Measurements from ENCODE around the gene PPP1R9A.

PPP1R9A gene

DNA sequence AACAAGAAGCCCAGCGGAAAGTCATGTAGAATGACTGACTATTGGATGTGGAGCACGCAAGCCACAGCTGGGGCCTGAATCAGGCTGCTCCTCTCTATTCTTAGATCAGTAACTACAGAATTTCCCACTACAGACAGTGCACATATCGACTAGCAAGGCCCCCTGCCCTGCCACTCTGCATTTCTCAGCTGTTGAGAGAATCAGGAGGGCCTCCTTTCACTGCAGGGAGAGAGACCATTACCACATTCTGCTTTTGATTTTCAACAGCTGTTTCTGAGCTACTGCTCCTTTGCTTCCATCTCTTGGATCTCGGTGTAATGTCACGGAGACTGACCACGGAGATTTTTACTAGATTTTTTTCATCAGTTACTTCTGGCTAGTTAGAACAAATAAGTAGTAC, 343.2 kb downstream of the PPP1R9A start:
- no peak overlapping the region for H3K4me3 ChIP-seq (ENCODE audit: low read depth, low read length)
- no peak for DNase-seq (ENCODE audit: low read depth)
- TF ChIP-seq, protein P1, sequence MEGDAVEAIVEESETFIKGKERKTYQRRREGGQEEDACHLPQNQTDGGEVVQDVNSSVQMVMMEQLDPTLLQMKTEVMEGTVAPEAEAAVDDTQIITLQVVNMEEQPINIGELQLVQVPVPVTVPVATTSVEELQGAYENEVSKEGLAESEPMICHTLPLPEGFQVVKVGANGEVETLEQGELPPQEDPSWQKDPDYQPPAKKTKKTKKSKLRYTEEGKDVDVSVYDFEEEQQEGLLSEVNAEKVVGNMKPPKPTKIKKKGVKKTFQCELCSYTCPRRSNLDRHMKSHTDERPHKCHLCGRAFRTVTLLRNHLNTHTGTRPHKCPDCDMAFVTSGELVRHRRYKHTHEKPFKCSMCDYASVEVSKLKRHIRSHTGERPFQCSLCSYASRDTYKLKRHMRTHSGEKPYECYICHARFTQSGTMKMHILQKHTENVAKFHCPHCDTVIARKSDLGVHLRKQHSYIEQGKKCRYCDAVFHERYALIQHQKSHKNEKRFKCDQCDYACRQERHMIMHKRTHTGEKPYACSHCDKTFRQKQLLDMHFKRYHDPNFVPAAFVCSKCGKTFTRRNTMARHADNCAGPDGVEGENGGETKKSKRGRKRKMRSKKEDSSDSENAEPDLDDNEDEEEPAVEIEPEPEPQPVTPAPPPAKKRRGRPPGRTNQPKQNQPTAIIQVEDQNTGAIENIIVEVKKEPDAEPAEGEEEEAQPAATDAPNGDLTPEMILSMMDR (IDR thresholded peaks at IDR 0.05; ENCODE audit: control insufficient read depth, extremely low read depth, insufficient read depth): no peak

DNA sequence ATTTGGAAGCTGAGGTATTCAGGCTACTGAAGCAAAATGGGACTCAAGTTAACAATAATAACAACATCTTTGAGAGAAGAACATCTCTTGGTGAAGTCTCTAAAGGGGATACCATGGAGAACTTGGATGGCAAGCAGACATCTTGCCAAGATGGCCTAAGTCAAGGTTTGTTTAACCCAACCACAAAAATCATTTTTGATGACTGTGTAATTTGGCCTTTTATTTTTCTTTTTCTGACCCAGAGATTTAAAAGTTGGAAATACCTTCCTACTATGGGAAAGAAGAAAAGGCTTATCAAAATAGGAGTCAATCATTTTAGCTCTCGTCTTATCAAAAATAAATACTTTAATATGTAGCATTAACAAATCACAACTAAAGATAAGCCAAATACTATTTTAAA, 344.6 kb downstream of the PPP1R9A start:
- TF ChIP-seq, protein P1 (IDR thresholded peaks at IDR 0.05; ENCODE audit: control insufficient read depth, extremely low read depth, insufficient read depth): no peak
- DNase-seq (ENCODE audit: low read depth): no peak
- H3K4me3 ChIP-seq (ENCODE audit: low read depth, low read length): no peak overlapping the region

DNA sequence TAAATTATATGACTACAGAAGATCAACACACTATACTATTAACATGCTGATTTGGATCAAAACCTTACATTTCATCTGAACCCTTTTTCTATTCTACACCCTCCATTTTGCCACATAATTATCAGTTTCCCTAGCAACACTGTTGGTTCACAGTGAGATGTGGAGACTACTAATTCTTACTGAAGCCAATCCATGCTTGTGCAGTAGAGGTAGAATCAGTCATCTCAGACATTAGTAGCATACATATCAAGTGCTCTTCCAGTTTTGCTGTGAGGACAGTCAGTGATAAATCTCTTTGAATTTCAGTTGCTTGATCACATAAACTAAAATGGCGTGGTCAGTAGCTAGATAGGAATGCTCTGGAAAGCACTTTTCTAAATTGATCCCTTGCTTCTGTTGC, 346.6 kb downstream of the PPP1R9A start:
- no peak for DNase-seq (ENCODE audit: low read depth)
- H3K4me3 ChIP-seq (ENCODE audit: low read depth, low read length): no peak overlapping the region
- TF ChIP-seq, protein P1 (IDR thresholded peaks at IDR 0.05; ENCODE audit: control insufficient read depth, extremely low read depth, insufficient read depth): no peak

DNA sequence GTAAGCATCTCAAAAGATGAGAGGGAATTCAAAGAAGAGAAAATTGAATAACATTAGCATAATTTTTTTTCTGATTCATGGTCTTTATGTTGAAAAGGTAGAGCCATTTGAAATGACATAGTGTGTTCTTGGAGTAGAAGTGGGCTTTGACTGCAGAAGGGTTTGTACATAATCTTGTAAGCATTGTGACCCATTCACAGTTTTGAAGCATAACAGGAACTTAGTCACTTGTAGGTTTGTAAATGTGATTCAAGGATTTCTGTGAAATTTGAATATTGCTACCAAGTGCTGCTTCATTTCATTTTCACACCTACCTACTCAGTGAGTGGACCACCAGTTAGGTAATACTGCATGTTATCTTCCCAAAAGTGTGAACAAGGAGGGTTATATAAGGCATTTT, 348.3 kb downstream of the PPP1R9A start:
- TF ChIP-seq, protein P1 (IDR thresholded peaks at IDR 0.05; ENCODE audit: control insufficient read depth, extremely low read depth, insufficient read depth): no peak
- DNase-seq (ENCODE audit: low read depth): no peak
- no peak overlapping the region for H3K4me3 ChIP-seq (ENCODE audit: low read depth, low read length)

DNA sequence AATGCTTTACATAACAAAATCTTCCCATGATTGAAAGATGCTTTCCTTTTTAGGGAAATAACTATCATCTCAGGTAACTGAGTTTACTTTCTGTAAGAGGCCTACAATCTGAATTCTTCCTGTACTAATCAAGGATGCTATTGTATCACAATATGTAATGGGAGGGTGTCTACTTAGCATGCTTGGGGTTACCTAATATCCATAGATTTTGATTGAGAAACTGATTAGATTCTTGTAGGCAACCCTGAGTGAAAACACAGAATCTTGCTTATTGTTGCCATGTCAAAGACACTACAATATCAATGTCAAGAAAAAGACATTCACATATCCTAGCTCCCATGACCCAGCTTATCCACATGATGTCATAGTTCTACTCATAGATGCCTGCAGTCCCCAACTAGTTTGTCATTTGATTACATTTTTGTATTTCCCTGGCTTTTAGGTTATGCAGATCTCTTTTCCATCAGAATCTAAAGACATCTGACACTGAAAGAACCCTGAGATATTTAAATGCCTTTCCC, 354.6 kb downstream of the PPP1R9A start:
- no peak for DNase-seq (ENCODE audit: low read depth)
- TF ChIP-seq, protein P1 (IDR thresholded peaks at IDR 0.05; ENCODE audit: control insufficient read depth, extremely low read depth, insufficient read depth): no peak
- no peak overlapping the region for H3K4me3 ChIP-seq (ENCODE audit: low read depth, low read length)

DNA sequence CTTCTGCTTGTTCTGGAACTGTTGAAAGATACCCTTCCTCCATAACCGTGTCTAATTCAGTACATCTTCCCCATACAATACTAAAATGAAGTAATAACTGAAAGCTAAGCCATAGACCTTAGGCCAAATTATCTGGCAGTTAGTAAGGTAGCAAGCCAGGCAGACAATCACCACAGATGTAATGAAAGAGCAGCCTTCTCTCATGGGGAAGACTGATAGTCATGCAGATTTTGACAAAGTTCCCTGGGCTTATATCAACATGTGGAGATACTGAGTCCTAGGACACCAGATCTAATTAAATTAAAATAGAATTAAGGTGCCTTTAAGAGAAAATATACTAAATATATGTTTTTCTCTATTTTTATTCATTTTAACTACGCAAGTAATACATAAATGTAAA, 355.5 kb downstream of the PPP1R9A start:
- TF ChIP-seq, protein P1 (IDR thresholded peaks at IDR 0.05; ENCODE audit: control insufficient read depth, extremely low read depth, insufficient read depth): no peak
- no peak overlapping the region for H3K4me3 ChIP-seq (ENCODE audit: low read depth, low read length)
- no peak for DNase-seq (ENCODE audit: low read depth)

DNA sequence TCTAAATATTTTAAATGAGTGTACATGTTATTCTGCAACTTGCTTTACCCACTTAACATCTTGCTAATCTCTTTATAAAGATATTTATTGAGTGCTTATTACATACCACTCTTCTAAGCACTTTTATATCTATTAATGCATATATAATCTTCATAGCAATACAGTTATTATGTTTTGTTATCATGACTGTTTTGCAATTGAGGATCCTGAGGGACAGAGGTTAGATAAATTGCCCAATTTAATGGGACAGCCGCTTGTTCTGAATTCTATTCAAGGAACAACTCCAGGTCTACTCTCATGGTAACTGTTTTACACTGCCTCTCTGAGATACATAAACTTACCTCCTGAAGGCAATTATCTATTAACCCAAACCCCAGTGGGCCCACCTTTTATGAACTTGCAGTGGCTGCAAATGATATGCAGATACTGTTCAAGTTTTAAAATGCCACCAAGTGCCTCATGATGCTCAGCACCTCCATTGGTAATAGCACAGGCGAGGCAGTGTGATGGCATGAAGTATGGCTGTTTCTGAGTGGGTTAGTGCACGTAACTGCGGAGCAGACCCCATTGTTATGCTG, 356.5 kb downstream of the PPP1R9A start:
- TF ChIP-seq, protein P1 (IDR thresholded peaks at IDR 0.05; ENCODE audit: control insufficient read depth, extremely low read depth, insufficient read depth): no peak
- no peak for DNase-seq (ENCODE audit: low read depth)
- no peak overlapping the region for H3K4me3 ChIP-seq (ENCODE audit: low read depth, low read length)

Data from LNCaP clone FGC (cell line).